GM18526 (cell line): ENCODE results near the gene KCNAB3.

Source experiments
- POLR2A ChIP-seq: IDR thresholded peaks from 3 replicates; pipeline ENCODE4 v1.6.1; 2011; ENCODE audit not compliant: insufficient read length; ENCODE audit errors: extremely low read depth

KCNAB3 gene

GRCh38 chr17:7916808-7917207, 12.8 kb downstream of the KCNAB3 start:
- TF ChIP-seq POLR2A = no peak

GRCh38 chr17:7916385-7916682, 13.3 kb downstream of the KCNAB3 start:
- no peak for TF ChIP-seq POLR2A

- peak; percentile 48 for TF ChIP-seq POLR2A
Measured at GRCh38 chr17:7915611-7916384, 13.9 kb downstream of the KCNAB3 start, which contains the start of gene RNF227. Gene RNF227, minus strand, starts transcription at chr17:7916289. Its CDS starts 94 bp downstream, at chr17:7916195.

- TF ChIP-seq POLR2A = no peak
Measured at GRCh38 chr17:7915179-7915610, 14.5 kb downstream of the KCNAB3 start.

- TF ChIP-seq POLR2A = no peak
Measured at GRCh38 chr17:7912927-7913524, 16.6 kb downstream of the KCNAB3 start.

GRCh38 chr17:7911116-7911515, 18.5 kb downstream of the KCNAB3 start:
- no peak for TF ChIP-seq POLR2A

GRCh38 chr17:7910711-7911110, 18.9 kb downstream of the KCNAB3 start:
- TF ChIP-seq POLR2A = no peak

GRCh38 chr17:7910281-7910680, 19.4 kb downstream of the KCNAB3 start:
- TF ChIP-seq POLR2A = no peak

GRCh38 chr17:7909089-7909488, 20.6 kb downstream of the KCNAB3 start:
- TF ChIP-seq POLR2A = no peak

GRCh38 chr17:7903154-7904103, 26.2 kb downstream of the KCNAB3 start:
- TF ChIP-seq POLR2A = no peak

GRCh38 chr17:7897773-7898172, 31.9 kb downstream of the KCNAB3 start:
- TF ChIP-seq POLR2A = no peak

- TF ChIP-seq POLR2A = no peak
Measured at GRCh38 chr17:7897090-7897489, 32.6 kb downstream of the KCNAB3 start.

GRCh38 chr17:7894866-7895265, 34.8 kb downstream of the KCNAB3 start:
- TF ChIP-seq POLR2A = no peak

- no peak for TF ChIP-seq POLR2A
Measured at GRCh38 chr17:7894226-7894625, 35.4 kb downstream of the KCNAB3 start.

- TF ChIP-seq POLR2A = no peak
Measured at GRCh38 chr17:7893187-7893880, 36.3 kb downstream of the KCNAB3 start.

- no peak for TF ChIP-seq POLR2A
Measured at GRCh38 chr17:7889166-7889955, 40.3 kb downstream of the KCNAB3 start.
